HG03432 (cell line): ENCODE measurements around the gene ADAMTS10.
"Not testable (repeated sequence)": the region's sequence is repeated elsewhere in the genome, so short reads cannot be mapped to it uniquely, and the experiment has no call there.

Experiments
- ATAC-seq: cut with Tn5 transposase; IDR thresholded peaks from one replicate; pipeline ENCODE4 v1.9.1; 2021; ENCODE audit warnings: mild to moderate bottlenecking, moderate library complexity; ENCODE audit not compliant: unreplicated experiment

Gene ADAMTS10

DNA sequence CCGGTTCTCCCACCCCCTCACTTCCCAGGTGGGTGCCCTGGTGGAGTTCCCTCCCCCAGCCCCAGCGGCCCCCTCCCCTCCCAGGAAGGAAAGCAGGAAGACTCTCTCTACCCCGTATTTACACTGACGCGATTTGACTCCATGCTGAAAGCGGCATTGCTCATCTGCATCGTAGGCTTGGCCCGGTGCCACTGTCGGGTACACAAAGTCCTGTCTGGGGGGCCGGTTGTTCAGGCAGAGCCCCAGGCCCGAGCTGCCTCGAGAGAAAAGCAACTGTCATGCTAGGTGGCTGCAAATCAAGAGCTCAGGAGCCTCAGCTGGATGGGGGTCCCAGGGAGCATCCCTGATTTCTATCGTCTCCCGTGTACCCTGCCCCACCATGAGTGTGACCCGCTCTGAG, 14.9 kb downstream of the ADAMTS10 start:
- ATAC-seq: no peak

DNA sequence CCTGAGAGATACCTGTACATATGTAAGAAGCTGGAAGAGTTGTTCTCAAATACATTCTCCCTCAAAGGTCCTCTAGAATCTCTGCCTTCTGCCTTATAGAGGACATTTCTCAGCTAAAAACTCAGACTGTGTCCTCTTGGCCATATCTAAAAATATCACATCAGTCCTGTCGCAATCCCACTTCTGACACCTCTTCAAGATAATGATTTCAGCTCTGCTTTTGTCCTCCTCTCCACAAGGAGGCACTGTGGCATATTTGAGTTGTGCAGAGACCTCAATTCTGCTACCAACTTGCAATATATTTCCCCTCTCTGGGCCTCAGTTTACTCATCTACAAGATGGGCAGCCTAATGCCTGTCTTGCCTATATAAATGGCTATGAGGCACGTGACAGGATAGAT, 16.6 kb downstream of the ADAMTS10 start:
- no peak for ATAC-seq

DNA sequence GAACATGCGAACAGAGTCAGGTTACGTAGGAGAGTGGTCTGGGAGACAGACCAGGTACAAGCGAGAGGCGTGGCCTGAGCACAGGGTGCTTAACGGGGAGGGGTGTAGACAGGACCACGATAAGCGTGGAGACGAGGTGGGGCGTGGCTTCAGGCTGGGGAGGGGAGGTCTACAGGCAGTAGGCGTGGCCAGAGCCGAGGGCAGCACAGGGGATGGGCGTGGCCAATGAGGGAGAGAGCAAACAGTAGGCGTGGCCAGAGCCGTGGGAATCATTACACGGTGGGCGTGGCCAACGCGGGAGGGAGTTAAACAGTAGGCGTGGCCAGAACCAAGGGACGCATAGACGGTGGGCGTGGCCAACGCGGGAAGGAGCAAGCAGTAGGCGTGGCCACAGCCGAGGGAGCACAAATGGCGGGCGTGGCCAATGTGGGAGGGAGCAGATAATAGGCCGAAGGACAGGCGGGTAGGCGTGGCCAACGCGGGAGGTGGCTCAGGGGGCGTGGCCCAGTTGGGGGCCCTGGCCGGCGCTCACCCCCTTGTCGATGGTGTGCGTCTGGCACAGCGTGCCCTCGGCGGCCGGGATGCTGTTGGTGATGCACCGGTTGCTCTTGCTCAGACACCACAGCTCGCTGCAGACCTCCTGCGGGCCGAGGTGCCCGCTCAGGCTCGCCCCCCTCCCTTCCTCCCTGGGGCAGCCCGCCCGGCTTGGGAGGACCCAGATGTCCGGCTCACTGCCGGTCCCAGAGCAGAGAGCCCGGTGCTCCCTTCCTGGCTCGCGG, 18.1 kb downstream of the ADAMTS10 start:
- no peak for ATAC-seq

- no peak for ATAC-seq
These were observed 21.3 kb downstream of the ADAMTS10 start for GRCh38 chr19:8589177-8589714.

- ATAC-seq: no peak
These were observed 24.4 kb downstream of the ADAMTS10 start for GRCh38 chr19:8585894-8586750.

DNA sequence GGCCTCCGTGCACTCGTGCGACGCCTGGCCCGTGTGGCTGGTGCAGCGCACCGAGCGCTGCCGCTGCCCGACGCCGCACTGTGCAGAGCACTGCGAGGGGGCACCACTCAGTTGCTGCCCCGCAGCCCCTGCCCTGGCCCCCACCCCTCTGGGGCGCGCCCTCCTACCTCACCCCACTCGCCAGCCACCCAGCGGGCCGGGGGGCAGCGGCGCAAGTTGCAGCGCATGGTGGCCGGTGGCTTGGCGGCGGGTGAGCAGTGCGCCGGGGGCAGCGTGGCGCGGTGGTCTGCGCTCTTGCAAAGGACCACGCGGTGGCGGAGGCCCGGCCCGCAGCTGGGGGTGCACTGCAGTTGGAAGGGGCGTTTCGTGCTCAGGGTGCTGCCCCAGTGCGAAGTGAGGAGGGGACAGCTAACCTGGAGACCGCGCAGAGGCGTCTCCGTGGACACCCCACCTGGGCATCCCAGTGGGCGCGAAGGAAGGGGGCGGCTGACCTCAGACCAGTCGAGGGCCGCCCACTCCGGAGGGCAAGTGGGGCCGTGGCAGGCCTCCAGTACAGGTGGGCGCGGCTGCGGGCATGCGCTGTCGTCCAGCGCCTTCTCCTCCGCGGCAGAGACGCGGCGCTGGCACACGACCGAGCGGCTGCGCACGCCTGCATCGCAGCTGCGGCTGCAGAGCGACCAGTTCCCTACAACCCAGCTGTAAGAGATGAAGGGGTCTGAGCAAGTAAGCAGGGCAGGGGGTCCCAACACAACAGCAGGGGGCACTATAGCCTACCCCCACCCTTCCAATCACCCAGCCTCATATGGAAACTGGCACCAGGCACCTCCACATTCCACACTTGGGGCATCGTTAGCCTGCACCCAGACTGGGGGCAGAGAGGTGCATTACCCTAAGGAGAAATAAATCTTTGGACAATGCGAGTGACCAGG, 25.3 kb downstream of the ADAMTS10 start:
- no peak for ATAC-seq

- ATAC-seq: peak; percentile 47
These were observed 29.7 kb downstream of the ADAMTS10 start for GRCh38 chr19:8580710-8581281.

- ATAC-seq: no peak
These were observed 31.8 kb downstream of the ADAMTS10 start for GRCh38 chr19:8578642-8579265.

DNA sequence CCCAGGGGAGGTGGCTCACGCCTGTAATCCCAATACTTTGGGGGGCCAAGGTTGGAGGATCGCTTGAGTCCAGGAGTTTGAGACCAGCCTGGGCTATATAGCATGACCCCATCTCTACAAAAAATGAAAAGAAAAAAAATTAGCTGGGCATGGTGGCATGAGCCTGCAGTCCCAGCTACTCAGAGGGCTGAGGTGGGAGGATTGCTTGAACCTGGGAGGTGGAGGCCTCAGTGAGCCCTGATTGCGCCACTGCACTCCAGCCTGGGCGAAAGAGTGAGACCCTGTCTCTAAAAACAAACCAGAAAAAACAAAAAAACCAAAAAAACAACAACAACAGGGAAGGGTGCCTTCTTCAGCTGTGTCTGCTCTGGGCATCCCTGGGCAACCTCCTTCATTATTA, 32.8 kb downstream of the ADAMTS10 start:
- no peak for ATAC-seq

GRCh38 chr19:8577247-8577646, 33.3 kb downstream of the ADAMTS10 start, which contains the start of gene MYO1F:
Gene MYO1F, minus strand, starts transcription at chr19:8577442. Its CDS starts 133 bp downstream, at chr19:8577309.
- no peak for ATAC-seq

GRCh38 chr19:8576273-8576993, 34.1 kb downstream of the ADAMTS10 start:
- no peak for ATAC-seq

DNA sequence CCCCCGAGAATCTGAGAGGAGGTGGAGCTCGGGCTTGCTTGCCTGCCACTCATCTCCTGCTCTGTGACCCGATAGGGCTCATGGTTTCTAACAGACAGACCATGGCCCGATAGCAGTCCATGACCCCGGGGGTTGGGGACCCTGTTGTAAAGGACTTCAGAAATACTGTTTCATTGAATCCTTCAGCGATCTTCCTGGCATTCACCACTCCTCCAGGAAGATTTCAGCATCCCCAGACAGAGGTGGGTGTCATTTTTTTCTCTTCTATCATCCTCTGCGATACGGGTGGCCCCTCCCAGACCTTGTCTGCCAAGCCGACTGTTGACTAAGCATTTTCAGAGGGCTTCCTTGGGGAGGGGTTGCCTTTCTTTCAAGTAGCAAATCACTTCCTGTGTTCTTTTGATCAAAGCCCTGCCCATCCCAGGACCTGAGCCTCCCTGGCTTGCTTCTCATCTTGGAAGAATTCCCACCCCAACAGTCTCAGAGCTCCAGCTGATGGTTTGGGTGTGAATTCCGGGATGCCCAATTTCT, 35.0 kb downstream of the ADAMTS10 start:
- ATAC-seq: no peak

- ATAC-seq: not testable (repeated sequence)
These were observed 35.9 kb downstream of the ADAMTS10 start for GRCh38 chr19:8574619-8574922.

DNA sequence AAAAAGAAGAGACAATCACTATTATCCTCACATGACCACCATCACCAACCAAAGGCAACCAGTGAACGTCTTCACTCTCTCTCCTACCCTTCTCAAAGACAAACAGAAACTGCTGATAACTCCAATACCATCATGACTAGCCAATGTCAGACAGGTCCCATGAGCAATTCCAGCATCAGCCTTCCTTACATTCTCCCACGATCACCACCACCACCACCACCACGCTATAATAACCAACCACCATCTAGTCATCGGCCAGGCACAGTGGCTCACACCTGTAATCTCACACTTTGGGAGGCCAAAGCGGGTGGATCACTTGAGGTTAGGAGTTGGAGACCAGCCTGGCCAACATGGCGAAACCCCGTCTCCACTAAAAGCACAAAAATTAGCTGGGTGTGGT, 37.2 kb downstream of the ADAMTS10 start:
- no peak for ATAC-seq

DNA sequence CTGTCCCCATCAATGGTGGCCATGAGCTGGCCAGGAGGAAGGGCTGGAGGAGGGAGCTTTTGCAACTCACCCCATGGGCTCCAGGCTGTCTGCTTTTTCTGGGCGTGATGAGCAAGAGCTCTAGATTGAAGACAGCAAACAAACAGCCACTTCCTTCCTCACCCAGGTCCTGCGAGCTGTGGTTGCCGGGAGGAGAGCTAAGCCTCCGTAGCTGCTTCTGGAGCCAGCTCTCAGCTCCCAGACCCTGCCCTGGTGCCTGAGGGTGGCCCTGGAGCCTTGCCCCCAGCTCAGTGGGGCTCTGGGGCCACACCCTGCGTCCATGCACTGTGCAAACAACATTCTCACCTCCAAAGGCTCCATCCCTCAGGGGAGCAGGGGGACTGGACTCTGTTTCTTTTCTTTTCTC, 39.5 kb downstream of the ADAMTS10 start:
- ATAC-seq: no peak

- ATAC-seq: peak; percentile 61
These were observed 41.3 kb downstream of the ADAMTS10 start for GRCh38 chr19:8569066-8569771.

DNA sequence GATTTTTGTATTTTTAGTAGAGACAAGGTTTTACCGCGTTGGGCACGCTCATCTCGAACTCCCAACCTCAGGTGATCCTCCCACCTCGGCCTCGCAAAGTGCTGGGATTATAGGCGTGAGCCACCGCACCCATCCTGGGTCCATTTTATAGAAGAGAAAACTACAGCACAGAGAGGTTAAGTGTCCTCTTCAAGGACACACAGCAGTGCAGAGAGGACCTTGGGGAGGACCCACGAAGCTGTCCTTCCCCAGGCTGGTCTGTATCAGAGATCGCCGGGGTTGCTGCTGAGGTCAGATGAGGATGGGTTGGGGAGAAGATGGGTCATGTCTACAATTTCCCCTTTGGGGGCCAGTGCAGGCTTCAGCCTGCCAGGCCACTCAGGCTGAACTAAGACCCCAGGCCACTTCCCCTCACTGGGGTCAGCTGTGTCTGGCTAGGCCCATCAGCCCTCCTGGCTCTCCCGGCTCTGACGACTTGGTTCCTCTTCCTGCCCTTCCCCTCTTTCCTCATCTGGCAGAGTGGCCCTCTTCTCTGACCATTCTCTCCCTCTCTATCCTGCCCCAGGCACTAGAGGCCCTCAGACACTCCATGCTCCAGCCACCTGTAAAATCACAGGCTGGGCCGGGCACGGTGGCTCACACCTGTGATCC, 42.9 kb downstream of the ADAMTS10 start:
- no peak for ATAC-seq

DNA sequence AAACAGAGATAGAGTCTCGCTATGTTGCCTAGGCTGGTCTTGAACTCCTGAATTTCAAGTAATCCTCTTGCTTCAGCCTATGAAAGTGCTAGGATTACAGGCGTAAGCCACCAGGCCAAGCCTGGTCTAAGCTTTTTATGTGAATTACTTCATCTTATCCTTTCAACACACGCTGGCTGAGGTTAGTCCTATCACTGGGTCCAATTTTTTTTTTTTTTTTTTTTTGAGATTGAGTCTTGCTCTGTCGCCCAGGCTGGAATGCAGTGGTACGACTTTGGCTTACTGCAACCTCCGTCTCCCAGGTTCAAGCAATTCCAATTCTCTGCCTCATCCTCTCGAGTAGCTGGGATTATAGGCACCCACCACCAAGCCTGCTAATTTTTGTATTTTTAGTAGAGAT, 43.7 kb downstream of the ADAMTS10 start:
- no peak for ATAC-seq
